RWPE1 (cell line): ENCODE results near the gene POLR1G.

ENCODE experiments used
- CTCF ChIA-PET: fragments of 350-600 bp; sonication (Branson Sonifier 250); formaldehyde crosslinking; extraction: SDS; loops from one replicate; lab custom pipeline; 2021; lab: Yijun Ruan, JAX
- POLR2A ChIA-PET: fragments of 400-600 bp; formaldehyde crosslinking; extraction: SDS; loops from one replicate; lab custom pipeline; 2020; ENCODE audit warnings: antibody characterized with exemption; ENCODE audit not compliant: low non-redundant PET; lab: Yijun Ruan, JAX
- DNase-seq: peaks from one replicate; pipeline ENCODE4 v3.0.0; 2012; ENCODE audit warnings: low spot score
- H3K27ac ChIP-seq: fragments of 450-650 bp; 2 replicates; pipeline ENCODE4 v1.5.1; 2017
- CTCF ChIP-seq: fragments of 450-650 bp; conservative IDR thresholded peaks from 2 replicates; pipeline ENCODE4 v1.5.1; 2017; ENCODE audit warnings: low read depth, mild to moderate bottlenecking

POLR1G gene

GRCh38 chr19:45442778-45443461 lies 36.5 kb downstream of the POLR1G start:
- peak overlapping the region; percentile 100 for H3K27ac ChIP-seq
- CTCF ChIA-PET: interaction anchor here (1.0 kb wide), 1 partner anchor 36 kb away, joined by 6 read pairs; no protein-coding TSS in a partner anchor
- no peak for TF ChIP-seq CTCF
- POLR2A ChIA-PET: no interaction called here
- DNase-seq: no peak

GRCh38 chr19:45443462-45444317 lies 37.2 kb downstream of the POLR1G start:
- peak; percentile 97 for DNase-seq
- CTCF ChIA-PET: interaction anchor here (1.0 kb wide), 1 partner anchor 35 kb away, joined by 6 read pairs; no protein-coding TSS in a partner anchor
- no peak for TF ChIP-seq CTCF
- peak overlapping the region; percentile 100 for H3K27ac ChIP-seq
- POLR2A ChIA-PET: no interaction called here

- POLR2A ChIA-PET: no interaction called here
- peak; percentile 60 for DNase-seq
- TF ChIP-seq CTCF: no peak
- peak overlapping the region; percentile 100 for H3K27ac ChIP-seq
- CTCF ChIA-PET: interaction anchor here (0.6 to 0.8 kb wide), 3 partner anchors 17 to 156 kb away, joined by 3 to 6 read pairs (median 3); no protein-coding TSS in a partner anchor
Measured at GRCh38 chr19:45444318-45445041, 38.0 kb downstream of the POLR1G start.

- POLR2A ChIA-PET: no interaction called here
- H3K27ac ChIP-seq: peak overlapping the region; percentile 100
- TF ChIP-seq CTCF: no peak
- DNase-seq: no peak
- CTCF ChIA-PET: interaction anchor here (0.6 to 0.8 kb wide), 3 partner anchors 18 to 155 kb away, joined by 3 to 6 read pairs (median 3); no protein-coding TSS in a partner anchor
Measured at GRCh38 chr19:45445139-45445538, 38.7 kb downstream of the POLR1G start.

GRCh38 chr19:45446295-45446694 lies 39.9 kb downstream of the POLR1G start:
- TF ChIP-seq CTCF: no peak
- POLR2A ChIA-PET: no interaction called here
- peak overlapping the region; percentile 100 for H3K27ac ChIP-seq
- CTCF ChIA-PET: no interaction called here
- DNase-seq: no peak

GRCh38 chr19:45446944-45447343 lies 40.5 kb downstream of the POLR1G start:
- no peak for TF ChIP-seq CTCF
- peak overlapping the region; percentile 100 for H3K27ac ChIP-seq
- ChIA-PET CTCF (no interaction called here), POLR2A (interaction anchor here (0.7 to 1.2 kb wide), 3 partner anchors 10 to 52 kb away, joined by 3 to 10 read pairs (median 10); no protein-coding TSS in a partner anchor)
- DNase-seq: peak; percentile 91
